HepG2 (cell line): ENCODE data around the gene BOLA3. TPM values are rescaled to one million over a fixed set of nuclear protein-coding genes. Genes with fewer than 3 reads are reported as not detected.

Experiments
- ATAC-seq: fragments of 200-7000 bp; cut with Tn5 transposase; 3 replicates; pipeline ENCODE4 v1.9.1; 2020; ENCODE audit warnings: mild to moderate bottlenecking, moderate library complexity
- BruUV-seq: library from RNA; stranded (reverse); fragments of 400-500 nt; replicated peaks from 2 replicates; lab custom pipeline; 2021; lab: Mats Ljungman, UMichigan
- CTCF ChIA-PET: fragments of 300-600 bp; formaldehyde crosslinking; extraction: SDS; loops from one replicate; lab custom pipeline; 2021; ENCODE audit warnings: low total read pairs, inconsistent platforms, low intra/inter-chr PET ratio; lab: Yijun Ruan, JAX
- POLR2A ChIA-PET: fragments of 350-600 bp; sonication (Branson Sonifier 250); formaldehyde crosslinking; loops from one replicate; lab custom pipeline; 2020; ENCODE audit warnings: antibody characterized with exemption, inconsistent platforms; lab: Yijun Ruan, JAX
- DNase-seq: peaks from one replicate; pipeline ENCODE4 v3.0.0-alpha.2; 2015; ENCODE audit warnings: low spot score
- FAIRE-seq: peaks from 3 replicates; lab custom pipeline; 2011; peaks lifted over from hg19 to GRCh38; lab: Jason Lieb, UNC
- H2AFZ ChIP-seq: one replicate; pipeline ENCODE4 v1.6.1; 2011; ENCODE audit warnings: low read length, inconsistent platforms
- H3K27ac ChIP-seq: fragments of 300-600 bp; 3 replicates; pipeline ENCODE4 v1.8.0; 2011; ENCODE audit warnings: mixed run types, mild to moderate bottlenecking, mixed read lengths, low read length, inconsistent platforms; ENCODE audit not compliant: insufficient read depth; ENCODE audit errors: extremely low read length
- H3K27me3 ChIP-seq, 2 experiments: fragments of 200-600 bp in 1 of 2; 2 replicates in 1 of 2; 3 replicates in 1 of 2; pipeline versions ENCODE4 v1.6.0 to v1.8.0; 2011; ENCODE audit warnings: low read length in 2 of 2, mild to moderate bottlenecking in 2 of 2, moderate library complexity in 2 of 2, inconsistent platforms in 1 of 2; ENCODE audit not compliant: insufficient read depth in 2 of 2, control insufficient read depth in 1 of 2
- H3K36me3 ChIP-seq, 2 experiments: fragments of 200-600 bp in 1 of 2; replicated peaks in 1 of 2; 2 replicates in 1 of 2; 3 replicates in 1 of 2; pipeline versions ENCODE4 v1.5.1 to v1.8.0; 2011; ENCODE audit warnings: low read length in 2 of 2, inconsistent platforms in 1 of 2; ENCODE audit not compliant: insufficient read depth in 2 of 2, control insufficient read depth in 1 of 2
- H3K4me1 ChIP-seq: 2 replicates; pipeline ENCODE4 v1.5.1; 2012; ENCODE audit warnings: low read length, inconsistent platforms; ENCODE audit not compliant: insufficient read depth
- H3K4me2 ChIP-seq: 2 replicates; pipeline ENCODE4 v1.6.0; 2011; ENCODE audit warnings: low read depth, low read length, inconsistent platforms
- H3K4me3 ChIP-seq, 3 experiments: fragments of 200-600 bp in 1 of 3; sonication (generic), shearing (Covaris generic) in 1 of 3; replicated peaks in 1 of 3; 2 replicates each; pipeline ENCODE4 v1.5.1; 2011 to 2016; ENCODE audit warnings: low read length in 3 of 3, inconsistent platforms in 2 of 3, low read depth in 2 of 3, mild to moderate bottlenecking in 2 of 3, control low read depth in 1 of 3, mixed read lengths in 1 of 3; ENCODE audit not compliant: insufficient read depth in 1 of 3
- H3K79me2 ChIP-seq: one replicate; pipeline ENCODE4 v1.6.1; 2011; ENCODE audit warnings: low read length, inconsistent platforms; ENCODE audit not compliant: insufficient read depth
- H3K9ac ChIP-seq: 2 replicates; pipeline ENCODE4 v1.6.0; 2011; ENCODE audit warnings: mild to moderate bottlenecking, low read depth, low read length, inconsistent platforms; ENCODE audit not compliant: insufficient read depth
- H3K9me3 ChIP-seq: 2 replicates; pipeline ENCODE4 v1.5.1; 2012; ENCODE audit warnings: mild to moderate bottlenecking, low read length
- H4K20me1 ChIP-seq: 2 replicates; pipeline ENCODE4 v1.6.0; 2011; ENCODE audit warnings: inconsistent platforms, mild to moderate bottlenecking, low read length, moderate library complexity; ENCODE audit not compliant: insufficient read depth
- ELK4 ChIP-seq: sonication (generic); formaldehyde crosslinking; IDR thresholded peaks from 2 replicates; pipeline ENCODE4 v1.9.0; 2021; ENCODE audit warnings: missing genetic modification reagents, borderline replicate concordance
- KLF11 ChIP-seq: IDR thresholded peaks from 2 replicates; pipeline ENCODE4 v1.6.1; 2016; ENCODE audit warnings: missing compliant biosample characterization
- MXI1 ChIP-seq: IDR thresholded peaks from 3 replicates; pipeline ENCODE4 v1.6.1; 2012; ENCODE audit warnings: low read depth, low read length, inconsistent platforms, borderline replicate concordance
- NR2F6 ChIP-seq, 2 experiments: IDR thresholded peaks; 2 replicates each; pipeline ENCODE4 v1.6.1; 2016; ENCODE audit warnings: antibody characterized with exemption in 1 of 2, mild to moderate bottlenecking in 1 of 2
- RORA ChIP-seq: sonication (generic); formaldehyde crosslinking; IDR thresholded peaks from 2 replicates; pipeline ENCODE4 v1.5.0; 2020; ENCODE audit warnings: mild to moderate bottlenecking, missing genetic modification reagents, moderate library complexity
- ZFP36 ChIP-seq: fragments of 150-350 bp; IDR thresholded peaks from 2 replicates; pipeline ENCODE4 v1.6.1; 2018; ENCODE audit warnings: borderline replicate concordance, low read length, low read depth; ENCODE audit not compliant: partially characterized antibody
- ZNF136 ChIP-seq: sonication (generic); formaldehyde crosslinking; IDR thresholded peaks from 2 replicates; pipeline ENCODE4 v1.8.1; 2022; ENCODE audit warnings: low read depth, mild to moderate bottlenecking, moderate library complexity, missing genetic modification reagents
- ZNF318 ChIP-seq: sonication (generic); formaldehyde crosslinking; IDR thresholded peaks from 2 replicates; pipeline ENCODE4 v1.4.0; 2020; ENCODE audit warnings: mild to moderate bottlenecking, missing genetic modification reagents
- ZNF652 ChIP-seq: IDR thresholded peaks from 2 replicates; pipeline ENCODE4 v1.6.1; 2016; ENCODE audit warnings: low read depth, borderline replicate concordance
- ZNF883 ChIP-seq: sonication (generic); formaldehyde crosslinking; IDR thresholded peaks from 2 replicates; pipeline ENCODE4 v1.5.1; 2020; ENCODE audit warnings: mild to moderate bottlenecking, missing genetic modification reagents; ENCODE audit errors: not compliant biosample characterization
- WGBS: methylation state at CpG from one replicate; pipeline ENCODE4 v1.1.6; 2017; ENCODE audit warnings: low lambda C conversion rate; 5-methylcytosine and 5-hydroxymethylcytosine counted together
- in situ Hi-C: cut with HindIII; loops from 2 replicates; pipeline ENCODE4 v1.10.0; 2017; ENCODE audit warnings: low pct_unique_long_range_greater_than_20kb; ENCODE audit not compliant: extremely low pct_ligation_motif_present
- intact Hi-C: fragments of 100-400 bp; cut with micrococcal nuclease; formaldehyde crosslinking; loops from one replicate; pipeline ENCODE4 v1.10.0; 2022; ENCODE audit not compliant: unreplicated experiment
- polyA plus RNA-seq, 8 experiments: library from polyadenylated mRNA; depleted of rRNA in 3 of 8; stranded (reverse) in 7 of 8; unstranded in 1 of 8; fragments of >200 nt; fragmentation: Illumina TruSeq in 4 of 8; extraction: Trizol in 4 of 8; gene quantifications; 2 replicates each; pipeline versions ENCODE4 v1.2.1 to v1.2.3, GENCODE V29; 2011 to 2016; ENCODE audit warnings: low read depth in 4 of 8, missing spikeins in 1 of 8, mixed read lengths in 1 of 8; ENCODE audit not compliant: insufficient read depth in 1 of 8
- total RNA-seq, 5 experiments: library from RNA; depleted of rRNA; stranded (reverse); fragments of >200 nt; fragmentation: Illumina TruSeq; extraction: Trizol; gene quantifications; 2 replicates each; pipeline ENCODE4 v1.2.3, GENCODE V29; 2016; ENCODE audit warnings: low read depth in 1 of 5

Gene BOLA3
- total and polyA plus RNA-seq, 2 of the 13 experiments (the other 11 are each of a cell fraction or from before 2014, with no cell fraction given), result 89.7 to 170 TPM

- TF ChIP-seq ZNF318 (CRISPR knock-in tag) (no peak), NR2F6 (IDR thresholded peaks at IDR 0.05) (no peak), NR2F6 (CRISPR knock-in tag; IDR thresholded peaks at IDR 0.05) (no peak)
These were observed 50.1 kb downstream of the BOLA3 start (continued) for GRCh38 chr2:74097574-74097973.

GRCh38 chr2:74096052-74096451 is 51.7 kb downstream of the BOLA3 start:
- Histone ChIP-seq H3K4me2 (no peak overlapping the region), H3K27me3 (no peaks in the 10 kb centered on the region), H3K27ac (no peak overlapping the region), H3K9ac (no peak overlapping the region), H3K4me1 (no peaks in the 10 kb centered on the region), H3K36me3 (peaks cover 42 to 74% of the 10 kb centered on the region in 2 experiments), H2AFZ (no peak overlapping the region), H3K79me2 (no peaks in the 10 kb centered on the region), H3K4me3 (no peak overlapping the region), H3K9me3 (no peaks in the 10 kb centered on the region)
- intact Hi-C loops, result no loop called here
- in situ Hi-C loops, result no loop called here
- POLR2A ChIA-PET, result no interaction called here
- no peak for ATAC-seq
- FAIRE-seq, result no peak
- WGBS, result 91% methylated on average over 2 of the region's 2 CpGs
- no TSS peak for BruUV-seq
- TF ChIP-seq ZNF883, result no peak
- TF ChIP-seq ZFP36, result no peak
- TF ChIP-seq KLF11 (CRISPR knock-in tag), result no peak
- TF ChIP-seq ELK4, result no peak
- TF ChIP-seq RORA (CRISPR knock-in tag), result no peak
- TF ChIP-seq ZNF652, result no peak
- no peak for TF ChIP-seq ZNF136 (CRISPR knock-in tag)
- TF ChIP-seq MXI1, result no peak
- TF ChIP-seq, all 625 proteins: peak for 0
- CTCF ChIA-PET, result no interaction called here
- no peaks in the 10 kb centered on the region for H4K20me1 ChIP-seq
- DNase-seq, result no peak
